OCI-LY3 (cell line): ENCODE measurements around the gene LAG3.
A peak's percentile ranks its signal among the peaks of the same experiment; 100 is the strongest.

Experiments
- H2AFZ ChIP-seq: fragments of 200-600, 300-600 bp; shearing (Covaris generic); 2 replicates; pipeline ENCODE4 v1.6.0; 2014; ENCODE audit warnings: antibody characterized with exemption, low read depth, low read length
- H3K27ac ChIP-seq: fragments of 200-600, 300-600 bp; sonication (generic); 2 replicates; pipeline ENCODE4 v1.5.1; 2014; ENCODE audit warnings: mild to moderate bottlenecking, low read length, moderate library complexity, mixed read lengths
- H3K27me3 ChIP-seq: fragments of 200-600, 300-600 bp; sonication (generic); 2 replicates; pipeline ENCODE4 v1.6.1; 2014; ENCODE audit warnings: low read depth, low read length, mixed read lengths
- H3K36me3 ChIP-seq: fragments of 200-600, 300-600 bp; sonication (generic); replicated peaks from 2 replicates; pipeline ENCODE3; 2014; ENCODE audit warnings: low read depth, low read length, mixed read lengths
- H3K4me1 ChIP-seq: fragments of 300-600, 200-600 bp; sonication (generic); 2 replicates; pipeline ENCODE4 v1.6.1; 2014; ENCODE audit warnings: low read length, mixed read lengths
- H3K4me2 ChIP-seq: fragments of 200-600, 300-600 bp; sonication (generic); 2 replicates; pipeline ENCODE4 v1.6.1; 2014; ENCODE audit warnings: low read length, mixed read lengths
- H3K4me3 ChIP-seq: fragments of 300-600, 200-600 bp; sonication (generic); 2 replicates; pipeline ENCODE4 v1.5.1; 2014; ENCODE audit warnings: antibody characterized with exemption, mild to moderate bottlenecking, low read length, moderate library complexity
- H3K79me2 ChIP-seq: fragments of 300-600, 200-600 bp; shearing (Covaris generic); 2 replicates; pipeline ENCODE4 v1.6.1; 2014; ENCODE audit warnings: mild to moderate bottlenecking, low read length, mixed read lengths
- H3K9ac ChIP-seq: fragments of 300-600, 200-600 bp; shearing (Covaris generic); 2 replicates; pipeline ENCODE4 v1.6.0; 2014; ENCODE audit warnings: mild to moderate bottlenecking, low read length, moderate library complexity
- H3K9me3 ChIP-seq: fragments of 200-600, 300-600 bp; shearing (Covaris generic); 2 replicates; pipeline ENCODE4 v1.6.1; 2014; ENCODE audit warnings: low read length, mixed read lengths; ENCODE audit not compliant: insufficient read depth
- H4K20me1 ChIP-seq: fragments of 200-600, 300-600 bp; sonication (generic); 2 replicates; pipeline ENCODE4 v1.6.1; 2016; ENCODE audit warnings: low read length, mixed read lengths; ENCODE audit not compliant: insufficient read depth
- CTCF ChIP-seq: fragments of 200-600, 300-600 bp; sonication (generic); IDR thresholded peaks from 2 replicates; pipeline ENCODE4 v1.5.1; 2014; ENCODE audit warnings: antibody characterized with exemption, low read length, low read depth
- EZH2phosphoT487 ChIP-seq: fragments of 200-600 bp; shearing (Covaris generic); IDR thresholded peaks from 2 replicates; pipeline ENCODE4 v1.6.1; 2018; ENCODE audit warnings: antibody characterized with exemption, mixed run types, low read depth

LAG3 gene

GRCh38 chr12:6820166-6820565 is 47.8 kb downstream of the LAG3 start:
- H4K20me1 ChIP-seq = no peaks in the 10 kb centered on the region
- no peak overlapping the region for H2AFZ ChIP-seq
- no peak overlapping the region for H3K27ac ChIP-seq
- no peak overlapping the region for H3K9ac ChIP-seq
- H3K36me3 ChIP-seq = no peaks in the 10 kb centered on the region
- no peaks in the 10 kb centered on the region for H3K79me2 ChIP-seq
- peaks cover 6% of the 10 kb centered on the region for H3K4me1 ChIP-seq
- H3K9me3 ChIP-seq = no peaks in the 10 kb centered on the region
- H3K4me2 ChIP-seq = no peak overlapping the region
- no peak overlapping the region for H3K4me3 ChIP-seq
- no peak for TF ChIP-seq CTCF
- no peak for TF ChIP-seq EZH2phosphoT487
- peaks cover 42% of the 10 kb centered on the region for H3K27me3 ChIP-seq

- peak within 1 kb of the TSS; percentile 7; the same call in 1 of the 2 replicates for H3K4me2 ChIP-seq
- no peaks in the 10 kb centered on the region for H4K20me1 ChIP-seq
- no peaks in the 10 kb centered on the region for H3K4me1 ChIP-seq
- no peak for TF ChIP-seq EZH2phosphoT487
- TF ChIP-seq CTCF = no peak
- H2AFZ ChIP-seq = no peak within 1 kb of the TSS
- no peaks in the 10 kb centered on the region for H3K36me3 ChIP-seq
- H3K4me3 ChIP-seq = no peak within 1 kb of the TSS
- peaks cover 42% of the 10 kb centered on the region for H3K27me3 ChIP-seq
- no peaks in the 10 kb centered on the region for H3K9me3 ChIP-seq
- H3K79me2 ChIP-seq = no peaks in the 10 kb centered on the region
- no peak within 1 kb of the TSS for H3K27ac ChIP-seq
- no peak within 1 kb of the TSS for H3K9ac ChIP-seq
These were observed 49.5 kb downstream of the LAG3 start, which contains the start of gene GPR162 for GRCh38 chr12:6821591-6822425. TSS of gene GPR162 (plus strand) at chr12:6821821. CDS start at chr12:6823899, 2,078 bp downstream.

- no peak overlapping the region for H2AFZ ChIP-seq
- H3K4me1 ChIP-seq = peaks cover 5% of the 10 kb centered on the region
- no peaks in the 10 kb centered on the region for H3K79me2 ChIP-seq
- H3K9ac ChIP-seq = no peak overlapping the region
- H3K27me3 ChIP-seq = peaks cover 42% of the 10 kb centered on the region
- no peak for TF ChIP-seq EZH2phosphoT487
- no peak for TF ChIP-seq CTCF
- no peak overlapping the region for H3K4me2 ChIP-seq
- no peaks in the 10 kb centered on the region for H3K36me3 ChIP-seq
- H3K27ac ChIP-seq = no peak overlapping the region
- H4K20me1 ChIP-seq = no peaks in the 10 kb centered on the region
- H3K9me3 ChIP-seq = no peaks in the 10 kb centered on the region
- no peak overlapping the region for H3K4me3 ChIP-seq
These were observed 50.3 kb downstream of the LAG3 start for GRCh38 chr12:6822426-6823135.
